SK-N-DZ (cell line): Measurements from ENCODE around the gene RGS6.

Experiments used
- DNase-seq: peaks from one replicate; pipeline ENCODE4 v3.0.0-alpha.2; 2015; ENCODE audit warnings: low spot score

Gene RGS6

DNA sequence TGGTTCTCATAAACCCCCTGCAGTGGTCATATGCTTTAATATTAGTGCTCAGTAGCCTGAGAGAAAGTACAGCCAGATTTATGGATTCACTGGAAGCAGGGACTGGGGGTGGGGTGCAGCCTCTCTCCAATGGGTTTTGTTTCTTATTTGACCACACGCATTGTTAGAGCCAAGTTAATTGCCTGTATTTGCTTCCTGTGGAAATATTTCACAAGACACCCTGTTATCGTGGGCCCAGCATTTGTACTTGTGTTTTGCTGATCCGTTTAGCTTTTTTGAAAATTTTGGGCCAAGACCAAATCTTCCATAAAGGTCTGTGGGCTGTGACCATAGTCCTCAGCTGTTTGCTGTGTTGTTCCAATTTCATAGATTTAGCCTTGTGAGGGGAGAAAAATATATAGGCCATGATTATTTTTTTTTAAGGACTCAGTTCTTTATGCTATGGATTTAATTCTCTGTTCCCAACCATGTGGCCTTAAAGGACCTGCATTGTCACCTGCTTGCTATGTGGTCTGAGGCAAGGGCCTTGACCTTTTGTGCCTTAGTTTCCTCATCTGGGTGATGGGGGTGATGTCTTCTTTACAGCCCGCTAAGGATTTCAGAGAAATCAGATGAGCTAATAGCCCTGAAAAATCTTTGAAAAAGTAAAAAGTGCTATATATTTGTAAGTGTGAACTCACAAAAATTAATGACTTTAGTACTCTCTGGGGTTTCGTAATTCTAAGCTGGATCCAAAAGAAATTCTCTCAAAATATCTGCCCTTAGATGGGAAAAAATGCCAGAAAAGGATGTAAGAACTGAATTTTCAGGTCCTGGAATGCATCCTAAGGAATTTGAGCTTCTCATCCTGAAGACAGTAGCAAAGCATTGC, 591.4 kb downstream of the RGS6 start:
- DNase-seq: no peak

DNA sequence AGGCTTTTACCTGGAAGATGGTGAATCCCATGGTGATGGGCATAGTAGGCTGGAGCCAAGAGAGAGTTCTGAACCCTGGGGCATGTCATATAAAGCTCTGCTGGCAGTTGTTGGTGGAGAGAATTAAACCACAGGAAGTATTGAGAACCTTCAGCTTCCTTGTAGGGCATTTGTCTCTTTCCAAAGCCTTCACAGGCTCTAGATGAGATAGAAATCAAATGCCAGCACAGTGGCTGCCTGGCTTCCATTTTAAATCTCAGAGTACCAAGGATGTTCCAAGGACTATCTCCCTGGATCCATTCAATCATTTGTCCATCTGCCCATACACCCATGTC, 592.0 kb downstream of the RGS6 start:
- no peak for DNase-seq

DNA sequence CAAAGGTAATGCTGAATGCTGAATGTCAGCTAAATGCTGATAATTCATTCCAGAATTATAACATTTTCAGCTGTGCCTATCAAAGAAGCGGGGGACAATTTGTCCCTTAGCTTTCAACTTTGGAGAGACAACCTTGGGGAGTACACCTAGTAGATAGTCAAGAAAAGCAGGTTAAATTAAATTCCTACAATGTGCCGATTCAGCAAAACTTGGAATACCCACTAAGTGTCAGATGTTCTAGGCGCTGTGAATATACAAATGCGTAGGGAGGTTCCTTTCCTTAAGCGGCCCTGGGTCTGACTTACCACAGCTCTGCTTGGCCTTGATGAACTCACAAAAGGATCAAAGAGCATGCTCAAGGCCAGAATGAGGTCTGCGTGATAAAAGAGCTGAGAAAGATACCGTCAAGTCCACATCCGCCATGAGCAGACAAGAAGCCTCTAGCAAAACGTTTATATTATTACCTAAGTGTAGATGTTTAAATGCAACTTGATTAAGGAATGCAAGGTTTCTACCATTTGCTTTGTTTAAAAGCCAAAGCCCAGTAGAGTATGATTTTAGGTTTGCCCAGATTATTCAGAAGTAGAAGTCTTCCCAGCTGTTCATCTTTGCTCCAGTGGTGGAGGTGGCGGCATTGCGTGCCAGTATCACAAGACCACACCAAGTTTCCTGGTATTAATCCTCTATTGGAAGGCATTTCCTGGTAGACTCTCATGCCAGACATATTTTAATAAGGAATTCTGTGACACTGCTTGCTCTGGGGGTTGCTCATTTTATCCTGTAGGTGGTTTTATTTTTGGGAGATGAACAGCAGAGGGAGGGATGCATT, 593.1 kb downstream of the RGS6 start:
- DNase-seq: no peak

DNA sequence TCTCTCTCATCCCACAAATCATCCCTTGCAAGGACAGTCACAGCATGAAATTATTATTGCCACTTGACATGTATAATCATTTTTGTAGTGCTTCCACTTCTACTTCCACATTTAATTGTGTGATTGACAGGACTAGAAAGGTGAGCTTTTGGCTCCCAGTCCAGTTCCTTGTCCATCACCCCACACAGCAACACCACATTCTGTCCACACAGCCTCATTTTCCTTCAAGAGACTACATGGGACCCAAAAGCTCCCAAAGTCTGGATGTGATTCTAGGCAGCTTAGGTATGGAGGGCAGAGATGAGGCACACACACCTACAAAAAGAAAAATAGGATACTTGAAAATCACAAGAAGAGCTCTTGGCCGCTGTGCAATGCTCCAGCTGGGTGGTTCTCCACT, 595.4 kb downstream of the RGS6 start:
- no peak for DNase-seq

DNA sequence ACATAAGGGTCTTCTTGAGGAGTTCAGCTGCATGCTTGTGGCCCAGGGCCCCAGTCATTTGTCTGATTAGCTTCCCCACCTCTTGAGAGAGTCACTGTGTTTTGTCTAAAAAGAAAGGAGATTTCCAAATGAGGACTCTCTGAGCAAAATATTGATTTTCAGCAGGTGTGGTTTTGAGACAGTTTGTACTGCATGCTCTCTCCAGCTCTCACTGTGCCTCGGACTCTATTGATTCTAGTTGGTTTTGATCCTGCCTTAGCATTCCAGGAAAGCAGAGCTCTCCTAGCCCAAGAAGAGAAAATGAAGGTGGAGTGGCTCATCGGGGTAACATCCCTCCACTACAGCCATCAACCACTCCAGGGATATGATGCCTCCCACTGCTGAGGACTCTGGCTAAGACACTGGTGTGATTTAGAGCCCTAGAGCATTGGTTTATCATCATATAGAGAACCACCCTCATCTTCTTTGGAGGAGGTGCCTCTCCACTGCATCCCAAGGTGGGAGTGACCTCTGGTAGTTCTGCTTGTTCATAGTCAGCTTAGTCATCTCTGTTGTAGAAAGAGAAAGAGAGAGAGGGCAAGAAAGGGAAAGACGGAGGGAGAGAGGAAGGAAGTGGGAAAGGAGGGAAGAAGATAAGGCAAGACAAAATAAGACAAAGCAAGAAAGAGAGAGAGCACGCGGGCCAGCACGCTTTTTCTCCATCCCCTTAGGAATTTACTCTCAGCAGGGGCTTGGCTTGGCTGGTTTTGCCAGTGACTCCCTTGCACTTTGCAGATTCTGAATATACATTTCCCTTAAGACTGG, 596.0 kb downstream of the RGS6 start:
- DNase-seq: no peak

DNA sequence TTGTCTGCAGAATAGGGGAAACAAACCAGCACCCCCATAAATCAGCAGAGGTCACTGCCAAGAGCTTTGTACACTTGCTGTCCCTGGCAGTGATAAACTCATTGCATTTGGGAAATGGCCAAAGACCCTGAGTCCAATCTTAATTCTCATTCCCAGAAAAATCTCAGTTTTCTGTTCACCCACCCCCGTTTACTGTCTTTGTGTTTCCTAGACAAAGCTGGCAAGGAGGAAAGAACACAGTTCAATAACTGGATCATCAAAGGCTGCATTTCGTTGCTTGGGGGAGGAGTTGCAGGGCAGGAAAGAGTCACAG, 596.6 kb downstream of the RGS6 start:
- DNase-seq: no peak

DNA sequence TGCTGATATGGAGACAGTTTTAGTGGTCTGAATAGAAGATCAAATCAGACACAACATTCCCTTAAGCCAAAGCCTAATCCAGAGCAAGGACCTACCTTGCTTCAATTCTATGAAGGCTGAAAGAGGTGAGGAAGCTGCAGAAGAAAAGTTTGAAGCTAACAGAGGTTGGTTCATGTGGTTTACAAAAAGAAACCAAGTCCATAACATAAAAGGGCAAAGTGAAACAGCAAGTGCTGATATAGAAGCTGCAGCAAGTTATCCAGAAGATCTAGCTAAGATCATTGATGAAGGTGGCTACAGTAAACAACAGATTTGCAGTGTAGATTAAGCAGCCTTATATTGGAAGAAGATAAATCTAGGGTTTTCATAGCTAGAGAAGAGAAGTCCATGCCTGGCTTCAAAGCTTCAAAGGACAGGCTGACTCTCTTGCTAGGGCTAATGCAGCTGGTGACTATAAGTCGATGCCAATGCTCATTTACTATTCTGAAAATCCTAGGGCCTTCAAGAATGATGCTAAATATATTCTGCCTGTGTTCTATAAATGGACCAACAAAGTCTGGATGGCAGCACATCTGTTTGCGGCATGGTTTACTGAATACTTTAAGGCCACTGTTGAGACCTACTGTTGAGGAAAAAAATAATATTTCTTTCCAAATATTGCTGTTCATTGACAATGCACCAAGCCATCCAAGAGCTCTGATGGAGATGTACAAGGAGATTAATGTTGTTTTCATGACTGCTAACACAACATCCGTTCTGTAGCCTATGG, 600.6 kb downstream of the RGS6 start:
- DNase-seq: no peak

DNA sequence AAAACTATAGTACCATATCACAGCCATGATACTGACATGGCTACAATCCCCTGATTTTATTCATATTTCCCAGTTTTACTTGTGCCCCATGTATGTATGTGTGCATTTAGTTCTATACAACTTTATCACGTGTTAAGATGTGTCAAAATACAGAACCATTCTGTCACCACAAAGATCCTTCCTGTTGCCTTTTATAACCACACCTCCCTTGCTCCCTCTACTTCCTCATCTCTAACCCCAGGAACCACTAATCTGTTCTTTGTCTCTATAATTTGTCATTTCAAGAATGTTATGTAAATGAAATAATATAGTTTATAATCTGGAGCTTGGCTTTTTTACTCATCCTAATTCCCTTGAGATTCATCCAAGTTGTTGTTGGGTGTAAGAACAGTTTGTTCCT, 603.3 kb downstream of the RGS6 start:
- DNase-seq: no peak

DNA sequence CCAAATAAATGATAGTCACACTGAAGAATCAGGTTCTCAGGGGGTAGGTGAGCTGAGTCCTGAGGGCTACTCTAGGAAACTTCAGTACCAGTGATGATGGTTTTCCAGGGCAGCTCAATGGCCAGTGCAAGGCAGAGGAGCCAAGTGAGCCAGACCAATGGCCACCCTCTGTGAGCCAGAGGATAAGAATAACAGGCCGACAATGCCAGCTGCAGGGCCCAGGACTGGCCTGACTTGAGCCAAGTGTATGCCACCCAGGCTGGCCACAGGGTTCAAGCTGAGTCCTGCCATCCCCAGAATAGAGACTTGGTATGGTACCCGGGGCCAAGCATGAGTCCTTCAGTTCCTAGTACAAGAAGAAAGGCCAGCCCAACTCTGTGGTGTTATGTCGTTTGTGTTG, 606.2 kb downstream of the RGS6 start:
- DNase-seq: no peak

DNA sequence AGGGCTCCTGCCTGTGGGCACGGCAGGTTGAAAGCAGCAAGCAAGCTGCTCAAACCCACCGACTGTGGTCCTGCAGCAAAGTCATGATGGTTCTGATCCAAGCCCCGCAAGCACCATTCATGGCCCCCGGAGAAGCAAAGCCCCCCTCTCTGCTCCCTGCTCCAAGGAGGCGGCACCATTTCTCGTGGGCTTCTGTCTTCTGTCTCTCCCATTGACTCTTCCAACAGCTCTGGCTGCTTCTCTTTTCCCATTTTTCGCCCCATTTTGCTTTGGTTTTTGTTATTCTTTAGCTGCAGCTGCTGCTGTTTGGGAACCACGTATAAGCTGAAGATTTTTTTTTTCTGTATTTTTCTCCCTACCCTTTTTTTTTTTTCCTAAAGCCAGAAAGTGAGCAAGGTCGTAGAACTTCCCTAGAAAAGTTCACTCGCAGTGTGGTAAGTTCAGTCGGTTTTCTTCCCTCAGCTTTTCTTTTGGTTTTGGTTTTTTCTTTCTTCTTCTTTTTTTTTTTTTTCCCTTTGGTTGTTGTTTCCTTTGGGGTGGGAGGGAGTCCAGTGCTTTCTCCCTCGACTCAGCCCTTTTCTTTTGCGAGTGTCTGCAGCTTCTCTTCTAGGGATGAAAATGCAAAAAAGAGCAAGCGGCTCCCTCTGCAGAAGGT, 607.6 kb downstream of the RGS6 start:
- no peak for DNase-seq

DNA sequence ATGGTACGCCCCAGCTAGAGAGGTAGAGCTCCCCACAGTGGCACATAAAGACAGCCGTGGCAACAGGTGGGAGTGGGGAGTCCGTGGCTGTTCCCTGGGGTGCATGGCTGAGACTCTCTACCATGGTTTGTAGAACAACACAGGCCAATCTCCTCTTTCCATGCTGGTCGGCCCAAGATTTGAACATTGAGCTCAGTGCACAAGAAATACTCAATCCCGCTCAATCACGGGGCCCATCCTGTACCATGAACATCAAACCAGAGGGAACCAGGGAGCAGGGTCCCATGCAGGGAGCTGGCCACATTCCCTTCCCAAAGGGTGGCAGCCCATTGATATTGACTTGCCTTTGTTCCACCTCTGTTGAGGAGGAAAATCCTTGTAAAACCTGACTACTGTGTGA, 608.6 kb downstream of the RGS6 start:
- DNase-seq: no peak

DNA sequence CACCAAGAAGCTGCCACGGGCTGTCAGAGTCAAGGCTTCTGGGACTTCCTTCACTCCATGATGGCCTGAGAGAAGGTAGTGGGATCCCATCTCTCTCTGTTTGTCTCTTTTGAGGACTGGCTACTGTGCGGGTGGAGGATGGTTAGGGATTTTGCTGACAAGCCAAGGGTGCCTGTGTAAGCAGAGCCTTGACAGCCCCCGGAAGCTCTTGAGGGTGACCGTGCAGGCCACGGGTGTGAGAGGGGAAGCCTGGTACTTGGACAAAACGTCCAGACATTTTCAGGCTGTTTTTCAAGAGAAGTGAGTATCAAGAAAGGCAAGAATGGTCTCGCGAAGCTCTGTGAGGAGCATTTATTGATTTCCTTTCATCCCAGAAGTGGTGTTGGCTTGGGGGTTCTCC, 609.3 kb downstream of the RGS6 start:
- DNase-seq: no peak

DNA sequence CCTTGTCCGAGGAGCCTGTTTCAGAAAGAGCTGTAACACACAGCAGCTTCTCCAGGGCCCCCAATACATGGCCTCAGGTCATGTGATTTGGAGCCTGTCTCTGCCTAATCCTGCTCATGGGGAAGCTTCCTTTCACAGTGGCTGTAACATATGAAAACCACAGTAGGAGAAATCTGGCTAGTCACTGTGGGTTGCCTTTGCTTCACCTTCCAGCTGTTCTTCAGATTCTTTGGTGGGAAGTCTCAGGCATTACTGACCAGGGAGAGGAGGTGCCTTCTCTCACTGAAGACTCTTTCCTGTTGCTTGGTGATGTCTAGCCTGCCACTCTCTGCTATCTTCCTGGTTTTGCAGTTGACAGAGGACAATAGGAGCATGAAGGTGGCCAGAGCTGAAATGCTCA, 611.1 kb downstream of the RGS6 start:
- no peak for DNase-seq

DNA sequence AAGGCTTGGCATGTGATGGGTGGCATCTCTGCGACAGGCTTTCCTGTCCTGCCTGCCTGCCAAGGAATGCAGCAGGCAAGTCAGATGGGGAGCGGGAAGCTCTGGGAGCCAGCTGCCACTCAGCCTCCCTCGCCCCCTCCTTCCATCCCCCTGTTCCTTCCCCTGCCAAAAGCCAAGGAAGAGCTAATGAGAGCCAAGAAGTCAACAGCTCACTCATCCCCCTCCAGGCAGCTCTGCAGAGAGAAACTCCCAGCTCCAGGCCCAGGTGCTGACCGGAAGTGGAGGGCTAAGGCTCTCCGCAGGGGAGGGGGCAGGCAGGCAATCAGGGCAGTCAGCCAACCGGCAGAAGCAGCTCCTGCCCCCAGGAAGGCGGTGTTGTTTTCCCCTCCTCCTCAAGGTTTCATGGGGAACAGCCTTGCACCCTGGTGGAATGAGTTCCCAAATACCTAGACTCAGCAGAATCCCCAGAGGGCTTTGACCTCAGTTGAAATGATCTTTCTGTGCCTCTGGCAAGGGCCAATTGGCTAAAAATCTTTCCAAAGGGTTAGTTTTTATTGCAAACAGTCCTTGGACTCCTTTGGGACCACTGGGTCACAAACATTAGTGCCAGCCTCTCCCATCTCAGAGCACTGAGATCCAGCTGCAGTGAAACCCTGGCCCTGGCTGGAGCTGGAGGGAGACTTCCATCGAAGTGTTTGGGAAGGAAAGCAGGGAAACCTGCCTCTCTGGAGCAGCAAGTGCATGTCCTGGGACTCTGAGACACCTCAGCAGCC, 612.6 kb downstream of the RGS6 start:
- DNase-seq: no peak

DNA sequence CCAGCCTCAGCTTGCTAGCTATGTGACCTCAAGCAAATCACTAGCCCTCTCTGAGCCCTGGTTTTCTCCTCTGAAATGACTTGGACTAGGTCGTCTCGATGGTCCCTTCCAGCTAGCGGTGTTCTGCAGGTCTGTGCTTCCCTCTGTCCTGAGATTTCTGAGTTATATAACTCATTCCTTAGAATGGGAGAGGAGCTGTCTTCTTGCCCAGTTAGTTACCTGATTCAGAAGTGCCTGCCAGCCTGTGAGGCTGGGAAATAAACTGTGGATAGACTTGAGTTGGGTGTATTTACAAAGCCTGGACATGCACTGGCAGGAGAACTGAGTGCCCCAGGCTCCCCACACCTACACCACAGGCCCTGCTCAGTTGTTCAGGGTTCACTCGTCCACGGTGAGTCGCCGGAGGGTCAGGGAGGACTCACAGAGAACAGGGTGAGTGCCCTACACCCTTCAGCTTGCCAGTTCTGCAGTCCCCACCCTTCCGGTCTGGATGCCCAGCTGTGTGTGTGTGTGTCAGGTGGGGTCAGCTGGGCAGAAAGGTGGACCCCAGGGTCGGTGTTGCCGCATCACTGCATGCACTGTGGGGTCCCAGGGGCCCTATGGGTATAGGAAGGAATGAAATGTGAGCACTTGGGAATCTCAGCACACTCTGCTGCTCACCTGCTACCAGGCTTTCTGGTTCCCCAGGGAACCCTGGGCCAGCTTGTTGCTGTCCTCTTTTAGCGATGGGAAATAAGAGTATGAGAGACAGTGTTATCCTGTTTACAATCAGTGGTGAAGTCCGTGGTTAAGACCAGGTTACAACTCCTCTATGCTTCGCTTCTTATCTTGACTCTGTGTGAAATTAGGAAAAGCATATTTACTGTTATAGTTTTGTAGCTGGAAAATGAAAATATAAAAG, 613.4 kb downstream of the RGS6 start:
- DNase-seq: no peak

DNA sequence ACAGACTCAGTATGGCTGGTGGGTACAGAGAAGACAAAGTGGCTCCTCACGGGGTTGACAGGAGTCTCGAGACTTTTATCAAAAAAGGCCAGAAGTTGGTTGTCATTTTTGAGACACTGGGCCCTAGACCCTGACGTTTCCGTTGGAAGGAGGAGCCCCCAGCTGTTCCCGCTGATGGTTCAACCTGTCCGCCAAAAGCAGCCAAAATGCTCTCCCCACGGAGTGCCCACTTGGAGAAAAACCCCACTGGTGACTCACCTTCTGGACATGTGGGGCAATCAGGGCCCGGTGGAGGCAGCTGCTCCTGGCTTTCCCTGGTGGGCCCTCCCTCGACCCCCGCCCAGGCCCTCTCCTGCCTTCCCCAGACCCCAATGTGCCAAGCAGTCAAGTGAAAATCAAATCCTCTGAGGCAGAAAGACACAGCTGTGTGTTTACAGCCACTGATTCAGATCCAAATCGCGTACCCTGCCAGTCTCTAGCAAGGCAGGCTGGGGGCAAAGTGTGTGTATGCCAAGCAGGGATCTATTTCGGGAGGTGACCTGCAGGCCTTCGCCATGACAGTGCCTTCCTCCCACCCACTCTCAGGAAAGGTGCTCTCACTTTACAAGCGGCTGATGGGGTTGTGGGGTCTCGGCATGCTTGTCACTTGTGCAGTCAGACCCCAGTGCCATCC, 614.3 kb downstream of the RGS6 start:
- no peak for DNase-seq

DNA sequence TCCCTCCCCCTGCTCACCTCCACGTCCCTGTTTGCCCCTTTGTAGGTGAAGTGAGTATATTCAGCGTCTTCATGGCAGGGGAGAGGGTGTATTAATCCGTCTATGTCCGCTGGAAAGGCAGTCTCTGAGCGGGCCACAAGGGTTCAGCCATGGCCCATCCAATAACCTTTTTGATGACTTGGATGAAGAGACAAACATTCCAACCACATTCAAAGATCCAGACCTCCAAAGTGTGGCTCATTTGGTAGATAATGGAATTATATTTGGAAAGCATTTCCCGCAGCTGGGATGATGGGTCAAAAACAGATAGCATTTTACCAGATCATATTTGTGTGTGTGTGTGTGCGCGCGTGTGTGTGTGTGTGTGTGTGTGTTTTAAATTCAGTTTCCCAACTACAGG, 615.8 kb downstream of the RGS6 start:
- DNase-seq: no peak

DNA sequence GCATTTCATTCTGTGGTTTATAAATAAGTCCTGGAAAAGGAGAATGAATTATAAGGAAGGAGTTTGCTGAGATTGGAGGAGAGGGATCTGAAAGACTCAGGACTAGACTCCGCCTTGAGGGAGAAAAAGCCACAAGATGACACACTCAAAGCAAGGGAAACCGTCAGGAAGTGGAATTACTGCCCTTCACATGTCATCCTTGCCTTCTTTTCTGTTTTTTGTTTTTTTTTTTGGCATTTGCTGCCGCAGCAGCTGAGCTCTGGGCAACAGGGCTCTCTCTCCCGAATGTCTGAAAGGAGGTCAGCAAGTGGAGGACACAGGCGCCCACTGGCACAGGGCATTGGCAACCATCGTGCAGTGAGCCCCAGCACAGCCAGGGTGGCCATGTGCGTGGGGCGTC, 616.8 kb downstream of the RGS6 start:
- DNase-seq: no peak

DNA sequence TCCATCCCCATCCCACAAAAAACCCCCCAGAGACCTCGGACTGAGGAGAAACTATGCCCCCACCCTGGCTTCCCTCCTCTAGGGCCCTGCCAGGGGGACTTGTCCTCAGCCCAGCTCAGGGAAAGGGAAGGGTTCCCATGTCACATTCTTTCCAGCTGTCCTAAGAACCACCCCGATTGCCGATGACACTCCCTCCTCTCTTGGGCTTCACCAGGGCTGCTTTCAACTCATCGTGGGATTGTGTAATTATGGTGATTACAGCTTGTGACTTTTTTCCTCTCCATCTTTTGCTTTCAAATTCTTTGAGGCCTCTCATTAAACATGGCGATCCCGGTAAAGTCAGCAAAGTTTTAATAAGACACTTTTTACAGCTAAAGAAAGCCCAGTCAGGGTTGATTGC, 617.6 kb downstream of the RGS6 start:
- no peak for DNase-seq
